Gastrocnemius medialis (tissue), 4 donors: ENCODE results near the gene KIAA1549.

Source experiments
- CTCF ChIP-seq, 5 experiments: fragments of 450-650 bp in 3 of 5; fragments of 200-600 bp in 2 of 5; sonication (generic) in 2 of 5; IDR thresholded peaks in 4 of 5; conservative IDR thresholded peaks in 1 of 5; 1 replicate in 4 of 5; 2 replicates in 1 of 5; pipeline ENCODE4 v1.5.1; 2016 to 2019; ENCODE audit warnings: antibody characterized with exemption in 5 of 5, mild to moderate bottlenecking in 3 of 5, moderate library complexity in 3 of 5
- POLR2A ChIP-seq, 2 donors: fragments of 450-650 bp; IDR thresholded peaks; one replicate each; pipeline ENCODE4 v1.6.1; 2017; ENCODE audit warnings: antibody characterized with exemption in 2 of 2, mild to moderate bottlenecking in 2 of 2, moderate library complexity in 2 of 2

GRCh38 chr7:138982204-138982623 is 1.0 kb upstream of the KIAA1549 start:
- TF ChIP-seq POLR2A (IDR thresholded peaks at IDR 0.05) = no peak
- TF ChIP-seq CTCF (IDR thresholded peaks at IDR 0.05 in 4 of 5, conservative IDR thresholded peaks at IDR 0.05 in 1 of 5) = no peak
